Omental fat pad (tissue), 4 donors: ENCODE data around the gene AFF3. TPM values are rescaled to one million over a fixed set of nuclear protein-coding genes. Genes with fewer than 3 reads are reported as not detected.

Experiments
- ATAC-seq: fragments of 150-250 bp; one replicate; pipeline ENCODE4 v1.9.1; 2016; ENCODE audit warnings: mild to moderate bottlenecking, moderate library complexity; ENCODE audit not compliant: low FRiP score
- DNase-seq: peaks from one replicate; pipeline ENCODE4 v3.0.0-alpha.2; 2019; ENCODE audit warnings: low spot score
- total RNA-seq, 4 donors: library from RNA; depleted of rRNA; stranded (reverse); fragments of >200 nt; gene quantifications; one replicate each; pipeline ENCODE4 v1.1.0, GENCODE V29; 2016
- TF ChIP-seq, protein P1 (sequence below), 3 donors: fragments of 450-650 bp; IDR thresholded peaks; one replicate each; pipeline ENCODE4 v1.5.1; 2016 to 2017; ENCODE audit warnings: antibody characterized with exemption in 3 of 3, mild to moderate bottlenecking in 3 of 3, moderate library complexity in 2 of 3

AFF3 gene
- total RNA-seq, 4 donors from 2014 or later: 1.4 to 6.0 (median 2.7) TPM

DNA sequence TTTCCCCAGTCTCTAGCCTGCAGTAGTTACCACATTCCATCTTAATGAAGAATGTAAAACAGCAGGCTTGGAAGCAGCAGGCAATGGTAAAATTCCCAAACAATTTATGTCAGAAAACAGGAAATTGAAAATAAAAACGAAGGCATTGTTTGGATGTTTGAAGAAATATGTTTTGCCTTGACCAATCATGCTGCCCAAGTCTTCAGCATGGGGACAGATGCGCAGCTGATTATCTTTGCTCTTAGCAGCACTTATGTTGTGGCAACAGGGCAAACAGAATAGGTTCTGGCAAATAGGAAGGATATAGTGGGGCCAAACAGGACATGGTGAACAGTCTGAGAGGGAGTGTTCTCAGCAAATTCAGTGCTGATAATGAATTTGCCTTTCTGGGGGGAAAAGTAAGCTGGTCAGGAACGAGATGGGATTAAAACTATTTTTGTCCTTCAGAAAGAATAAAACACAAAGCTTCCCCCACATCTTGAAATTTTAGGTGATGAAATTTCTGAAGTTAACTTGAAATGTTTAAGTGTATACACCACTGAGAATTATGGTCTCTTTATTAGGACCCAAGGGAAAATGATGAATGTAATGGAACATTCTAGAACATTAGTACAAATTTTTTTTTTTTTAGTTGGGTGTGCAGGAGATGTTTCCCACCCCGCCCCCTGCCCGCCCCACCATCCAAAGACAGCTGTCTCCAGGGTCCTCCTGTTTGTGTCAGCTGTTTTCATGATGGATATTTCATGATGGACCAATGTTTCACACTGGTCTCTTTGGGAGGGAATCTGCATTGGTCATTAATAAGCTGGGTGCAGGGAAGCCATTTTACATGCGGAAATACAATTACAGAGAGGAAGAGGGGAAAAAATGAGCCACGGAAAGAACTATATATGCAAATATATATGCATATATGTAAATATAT is 413.0 kb downstream of the AFF3 start:
- TF ChIP-seq, protein P1, sequence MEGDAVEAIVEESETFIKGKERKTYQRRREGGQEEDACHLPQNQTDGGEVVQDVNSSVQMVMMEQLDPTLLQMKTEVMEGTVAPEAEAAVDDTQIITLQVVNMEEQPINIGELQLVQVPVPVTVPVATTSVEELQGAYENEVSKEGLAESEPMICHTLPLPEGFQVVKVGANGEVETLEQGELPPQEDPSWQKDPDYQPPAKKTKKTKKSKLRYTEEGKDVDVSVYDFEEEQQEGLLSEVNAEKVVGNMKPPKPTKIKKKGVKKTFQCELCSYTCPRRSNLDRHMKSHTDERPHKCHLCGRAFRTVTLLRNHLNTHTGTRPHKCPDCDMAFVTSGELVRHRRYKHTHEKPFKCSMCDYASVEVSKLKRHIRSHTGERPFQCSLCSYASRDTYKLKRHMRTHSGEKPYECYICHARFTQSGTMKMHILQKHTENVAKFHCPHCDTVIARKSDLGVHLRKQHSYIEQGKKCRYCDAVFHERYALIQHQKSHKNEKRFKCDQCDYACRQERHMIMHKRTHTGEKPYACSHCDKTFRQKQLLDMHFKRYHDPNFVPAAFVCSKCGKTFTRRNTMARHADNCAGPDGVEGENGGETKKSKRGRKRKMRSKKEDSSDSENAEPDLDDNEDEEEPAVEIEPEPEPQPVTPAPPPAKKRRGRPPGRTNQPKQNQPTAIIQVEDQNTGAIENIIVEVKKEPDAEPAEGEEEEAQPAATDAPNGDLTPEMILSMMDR (IDR thresholded peaks at IDR 0.05): no peak
- ATAC-seq: no peak
- DNase-seq: no peak

DNA sequence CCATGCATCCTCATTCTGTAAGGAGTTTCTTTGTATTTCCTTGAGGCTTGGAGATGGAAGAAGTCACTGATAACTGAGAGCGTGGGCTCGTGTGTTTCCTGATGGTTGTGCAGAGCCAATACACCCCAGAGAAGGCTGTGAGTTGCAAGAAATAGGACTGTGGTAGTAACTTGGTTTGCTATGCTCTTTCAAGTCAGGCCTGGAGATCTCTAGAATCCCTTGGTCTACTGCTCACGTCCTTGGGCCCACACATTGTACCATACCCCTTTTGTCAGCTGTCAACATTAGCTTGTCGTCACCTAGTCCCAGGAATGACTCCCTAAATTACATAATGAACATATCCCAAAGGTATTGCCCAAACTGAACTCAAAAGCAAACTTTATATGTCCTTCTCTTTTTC is 414.2 kb downstream of the AFF3 start:
- ATAC-seq (no peak), DNase-seq (no peak)
- TF ChIP-seq, protein P1 (IDR thresholded peaks at IDR 0.05): no peak

DNA sequence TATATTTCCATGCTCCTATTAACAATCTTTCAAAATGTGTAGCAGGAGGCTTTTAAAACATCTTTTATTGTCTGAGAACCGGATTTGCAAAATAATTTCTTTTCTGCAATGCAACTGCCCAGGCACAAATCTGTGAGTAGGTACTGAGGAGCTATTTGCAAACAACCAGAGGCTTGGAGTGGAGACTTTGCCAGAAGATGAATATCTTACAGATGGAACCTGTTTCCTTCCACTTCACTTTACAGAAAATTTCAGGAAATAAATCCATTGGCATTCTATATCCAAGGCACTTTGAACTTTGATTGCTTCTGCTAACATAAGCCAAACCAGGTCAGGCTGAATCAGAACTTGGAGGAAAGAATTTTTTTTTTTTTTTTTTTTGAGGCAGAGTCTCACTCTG is 415.2 kb downstream of the AFF3 start:
- ATAC-seq: no peak
- TF ChIP-seq, protein P1 (IDR thresholded peaks at IDR 0.05): no peak
- DNase-seq: no peak

DNA sequence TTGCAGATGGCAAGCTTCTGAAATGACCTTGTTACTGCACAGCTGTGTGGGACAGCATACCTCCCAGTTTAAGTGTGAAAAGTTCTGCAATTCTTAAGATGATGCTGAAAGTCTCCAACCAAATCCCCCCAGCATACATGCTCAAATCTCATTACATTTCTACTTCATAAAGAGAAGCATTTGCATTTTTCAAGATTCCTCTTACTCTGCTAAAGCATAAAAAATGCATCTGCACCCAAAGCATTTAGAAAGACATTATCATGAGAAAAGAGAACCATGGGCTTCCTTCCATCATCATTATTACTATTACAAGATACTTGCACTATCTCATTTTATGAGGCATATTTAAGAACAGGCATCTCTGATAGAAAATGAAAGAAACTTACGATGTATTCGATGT is 415.7 kb downstream of the AFF3 start:
- TF ChIP-seq, protein P1 (IDR thresholded peaks at IDR 0.05): no peak
- no peak for ATAC-seq
- DNase-seq: no peak

DNA sequence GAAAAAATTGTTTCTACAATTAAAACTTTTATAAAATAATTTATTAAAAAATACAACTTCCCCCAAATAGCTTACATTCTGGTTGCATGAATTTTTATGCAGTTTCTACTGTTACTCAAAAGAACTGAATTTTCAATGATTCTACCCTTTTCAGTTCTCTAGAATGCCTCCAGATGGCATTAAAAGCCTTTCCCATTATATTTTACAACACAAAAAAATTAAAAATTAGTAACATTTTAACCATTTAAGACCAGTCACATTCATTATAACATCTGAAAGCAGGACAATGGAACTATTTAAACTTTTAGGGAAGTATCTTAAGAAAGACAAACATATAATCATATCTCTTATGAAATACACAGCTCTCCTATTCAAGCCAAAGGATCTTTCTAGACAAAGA is 416.6 kb downstream of the AFF3 start:
- ATAC-seq (no peak), DNase-seq (no peak)
- TF ChIP-seq, protein P1 (IDR thresholded peaks at IDR 0.05): no peak

DNA sequence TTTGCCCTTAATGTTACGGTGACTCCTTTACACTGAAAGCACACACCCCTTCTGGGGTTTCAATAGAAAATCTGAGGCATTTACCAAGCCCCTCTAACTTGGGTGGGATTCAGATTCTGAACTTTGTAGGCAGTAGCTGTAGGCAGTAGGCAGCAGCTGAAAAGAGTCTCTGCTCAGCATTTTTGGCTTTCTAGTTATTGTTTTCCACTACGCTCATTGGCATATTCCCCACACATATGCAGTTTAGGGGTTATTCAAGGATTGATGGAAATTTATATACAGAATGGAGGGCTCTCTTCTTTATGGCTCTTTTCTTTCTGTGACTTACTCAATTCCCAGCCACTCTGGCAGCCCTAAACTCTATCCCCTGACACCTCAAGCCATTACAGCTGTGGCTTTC is 419.9 kb downstream of the AFF3 start:
- TF ChIP-seq, protein P1 (IDR thresholded peaks at IDR 0.05): no peak
- DNase-seq (no peak), ATAC-seq (no peak)

DNA sequence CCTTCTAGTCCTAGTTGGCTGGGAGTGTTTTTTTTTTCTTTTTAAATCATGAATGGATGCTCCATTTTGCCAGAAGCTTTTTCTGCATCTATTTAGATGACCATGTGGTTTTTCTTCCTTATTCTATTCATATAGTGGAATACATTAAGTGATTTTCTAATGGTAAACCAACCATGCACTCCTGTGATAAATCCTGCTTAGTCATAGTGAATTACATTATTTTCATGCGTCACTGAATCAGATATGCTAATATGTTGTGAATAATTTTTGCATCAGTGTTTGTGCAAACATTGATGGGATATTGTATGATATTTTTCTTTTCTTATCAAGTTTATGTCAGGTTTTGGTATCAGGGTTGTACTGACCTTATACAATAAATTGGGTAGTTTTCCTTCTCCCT is 423.3 kb downstream of the AFF3 start:
- DNase-seq: no peak
- ATAC-seq: no peak
- TF ChIP-seq, protein P1 (IDR thresholded peaks at IDR 0.05): no peak
